ENCODE results near the gene CFAP251. TPM values are rescaled to one million over a fixed set of nuclear protein-coding genes. Genes with fewer than 3 reads are reported as not detected.

The CFAP251 gene
- total RNA-seq, 1 experiment from 2014 or later = 0.81 TPM

DNA sequence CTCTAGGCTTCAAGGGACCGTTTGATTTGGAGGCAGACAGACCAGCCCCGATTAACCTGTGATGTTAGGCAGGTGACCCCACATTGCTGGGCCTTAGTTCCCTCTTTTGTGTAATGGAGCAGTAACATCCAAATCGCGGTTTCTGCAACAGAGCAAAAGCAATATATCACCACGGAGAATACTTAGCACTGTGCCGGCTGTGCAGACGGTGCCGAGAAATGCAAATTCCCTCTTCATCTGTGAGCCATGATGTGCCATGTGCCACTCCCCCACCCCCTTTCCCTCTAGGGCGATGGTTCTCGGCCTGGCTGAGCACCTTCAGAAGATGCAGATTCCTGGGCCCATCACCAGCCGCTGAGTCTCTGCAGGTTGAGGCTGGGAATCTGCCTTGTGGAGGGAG lies 114.2 kb downstream of the CFAP251 start:
- no peak overlapping the region for H2AK5ac ChIP-seq (ENCODE audit: insufficient read length, low read length)
- Mint-ChIP-seq H3K4me1 (peaks cover 18 to 22% of the 10 kb centered on the region in 2 experiments), H3K4me3 (no peak overlapping the region), H3K9me3 (no peaks in the 10 kb centered on the region), H3K27ac (no peak overlapping the region; a peak in 1 of 7 replicates), H3K36me3 (ENCODE audit: insufficient read depth in 1 of 3, low read depth in 3 of 3) (peaks cover 17 to 33% (median 24%) of the 10 kb centered on the region in 3 experiments; a peak in 6 of 7 replicates), H3K27me3 (ENCODE audit: low read depth) (no peaks in the 10 kb centered on the region)
- no peaks in the 10 kb centered on the region for H3K23me2 ChIP-seq (ENCODE audit: insufficient read length, low read depth, low read length, poor library complexity, severe bottlenecking)
- H2BK15ac ChIP-seq (ENCODE audit: low read depth, low read length) = no peak overlapping the region
- H2BK120ac ChIP-seq (ENCODE audit: low read depth, low read length, poor library complexity, severe bottlenecking) = no peak overlapping the region
- WGBS (ENCODE audit: extremely low coverage, insufficient read length, low lambda C conversion rate) = no CpG with 5 or more reads among the region's 11 CpGs
- no peak overlapping the region for H4K8ac ChIP-seq (replicated peaks; ENCODE audit: insufficient read length, low read depth, low read length)
- no peak overlapping the region for H3T11ph ChIP-seq (ENCODE audit: low read length)
- H3K14ac ChIP-seq (ENCODE audit: insufficient read depth, low read length) = no peak overlapping the region
- no peak overlapping the region for H4K91ac ChIP-seq (ENCODE audit: insufficient read length, low read depth, low read length)
- H4K20me1 ChIP-seq (ENCODE audit: control insufficient read depth, insufficient read depth, insufficient read length) = peaks cover 3% of the 10 kb centered on the region
- H2BK20ac ChIP-seq (ENCODE audit: low read depth, low read length, poor library complexity, severe bottlenecking) = no peak overlapping the region
- no peak overlapping the region for H2AFZ ChIP-seq (ENCODE audit: low read length)
- H3K9me3 ChIP-seq (ENCODE audit: control insufficient read depth, low read depth, low read length) = no peaks in the 10 kb centered on the region
- H3K27ac ChIP-seq (ENCODE audit: insufficient read length, low read depth, low read length) = no peak overlapping the region
- no peak overlapping the region for H3K4me2 ChIP-seq (ENCODE audit: insufficient read depth, insufficient read length, low read length)
- H3K56ac ChIP-seq (ENCODE audit: insufficient read length, low read depth, low read length) = no peak overlapping the region
- H3K23ac ChIP-seq (ENCODE audit: insufficient read length, low read depth, low read length) = no peak overlapping the region
- no peak overlapping the region for H2BK5ac ChIP-seq (ENCODE audit: insufficient read length, low read length)
- no peak for DNase-seq
- peaks cover 2% of the 10 kb centered on the region; the same call in 1 of the 2 replicates for H3K79me2 ChIP-seq (ENCODE audit: insufficient read depth, low read length)
- H3K27me3 ChIP-seq (ENCODE audit: insufficient read depth, low read length) = no peaks in the 10 kb centered on the region
- H2BK12ac ChIP-seq (ENCODE audit: insufficient read length, low read depth, low read length) = no peak overlapping the region
- H3K9ac ChIP-seq (ENCODE audit: extremely low read depth, insufficient read length, low read length) = no peak overlapping the region
- no peaks in the 10 kb centered on the region for H3K4me1 ChIP-seq (ENCODE audit: insufficient read depth, low read length)
- H3K18ac ChIP-seq (ENCODE audit: insufficient read length, low read depth, low read length) = no peak overlapping the region
- no peak overlapping the region for H3K4ac ChIP-seq (ENCODE audit: low read depth, low read length)
- H4K5ac ChIP-seq (ENCODE audit: insufficient read length, low read depth, low read length) = no peak overlapping the region
- TF ChIP-seq, protein P1, sequence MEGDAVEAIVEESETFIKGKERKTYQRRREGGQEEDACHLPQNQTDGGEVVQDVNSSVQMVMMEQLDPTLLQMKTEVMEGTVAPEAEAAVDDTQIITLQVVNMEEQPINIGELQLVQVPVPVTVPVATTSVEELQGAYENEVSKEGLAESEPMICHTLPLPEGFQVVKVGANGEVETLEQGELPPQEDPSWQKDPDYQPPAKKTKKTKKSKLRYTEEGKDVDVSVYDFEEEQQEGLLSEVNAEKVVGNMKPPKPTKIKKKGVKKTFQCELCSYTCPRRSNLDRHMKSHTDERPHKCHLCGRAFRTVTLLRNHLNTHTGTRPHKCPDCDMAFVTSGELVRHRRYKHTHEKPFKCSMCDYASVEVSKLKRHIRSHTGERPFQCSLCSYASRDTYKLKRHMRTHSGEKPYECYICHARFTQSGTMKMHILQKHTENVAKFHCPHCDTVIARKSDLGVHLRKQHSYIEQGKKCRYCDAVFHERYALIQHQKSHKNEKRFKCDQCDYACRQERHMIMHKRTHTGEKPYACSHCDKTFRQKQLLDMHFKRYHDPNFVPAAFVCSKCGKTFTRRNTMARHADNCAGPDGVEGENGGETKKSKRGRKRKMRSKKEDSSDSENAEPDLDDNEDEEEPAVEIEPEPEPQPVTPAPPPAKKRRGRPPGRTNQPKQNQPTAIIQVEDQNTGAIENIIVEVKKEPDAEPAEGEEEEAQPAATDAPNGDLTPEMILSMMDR (conservative IDR thresholded peaks at IDR 0.05) = no peak
- H3K79me1 ChIP-seq (ENCODE audit: insufficient read depth, low read depth, low read length, poor library complexity, severe bottlenecking) = peaks cover 3% of the 10 kb centered on the region

All from H9 (cell line).